Stimulated activated CD8-positive, alpha-beta memory T cell treated with anti-CD3 and anti-CD28 coated beads, Interleukin-4, amount 100 ng/mL, for 24 hours (primary cell): Measurements from ENCODE around the gene BMPR1A.
"Not testable (repeated sequence)": the region's sequence is repeated elsewhere in the genome, so short reads cannot be mapped to it uniquely, and the experiment has no call there.

Experiments used
- DNase-seq: peaks from one replicate; pipeline ENCODE4 v3.0.0-alpha.2; 2020; ENCODE audit warnings: low read depth

Gene BMPR1A

GRCh38 chr10:86730227-86730626 lies 26.2 kb upstream of the BMPR1A start:
- DNase-seq = no peak

- DNase-seq = no peak
Measured at GRCh38 chr10:86732771-86733170, 23.6 kb upstream of the BMPR1A start.

GRCh38 chr10:86733260-86733671 lies 23.2 kb upstream of the BMPR1A start:
- DNase-seq = no peak

GRCh38 chr10:86734207-86734988 lies 22.0 kb upstream of the BMPR1A start:
- DNase-seq = no peak

- not testable (repeated sequence) for DNase-seq
Measured at GRCh38 chr10:86735278-86735677, 21.1 kb upstream of the BMPR1A start.

GRCh38 chr10:86742230-86742629 lies 14.2 kb upstream of the BMPR1A start:
- DNase-seq = no peak

GRCh38 chr10:86744067-86744725 lies 12.2 kb upstream of the BMPR1A start:
- DNase-seq = no peak

- DNase-seq = no peak
Measured at GRCh38 chr10:86747796-86748581, 8.4 kb upstream of the BMPR1A start.

GRCh38 chr10:86749854-86750253 lies 6.6 kb upstream of the BMPR1A start:
- no peak for DNase-seq

GRCh38 chr10:86751477-86751876 lies 4.9 kb upstream of the BMPR1A start:
- DNase-seq = no peak

GRCh38 chr10:86752311-86752710 lies 4.1 kb upstream of the BMPR1A start:
- DNase-seq = no peak

GRCh38 chr10:86753051-86753450 lies 3.4 kb upstream of the BMPR1A start:
- no peak for DNase-seq

- no peak for DNase-seq
Measured at GRCh38 chr10:86753638-86754434, 2.6 kb upstream of the BMPR1A start.

- no peak for DNase-seq
Measured at GRCh38 chr10:86755454-86755739, 1.0 kb upstream of the BMPR1A start.

GRCh38 chr10:86755740-86756510 lies 494 bp upstream of the BMPR1A start:
- peak; percentile 85 for DNase-seq

GRCh38 chr10:86757113-86757972 lies 924 bp downstream of the BMPR1A start:
- no peak for DNase-seq

GRCh38 chr10:86758189-86759072 lies 2.0 kb downstream of the BMPR1A start:
- DNase-seq = no peak

GRCh38 chr10:86759073-86759672 lies 2.8 kb downstream of the BMPR1A start:
- DNase-seq = no peak

- DNase-seq = no peak
Measured at GRCh38 chr10:86763404-86763803, 7.0 kb downstream of the BMPR1A start.
